Retina (tissue), 1 donor: ENCODE data around the gene ADARB2.
"Not testable (repeated sequence)": the region's sequence is repeated elsewhere in the genome, so short reads cannot be mapped to it uniquely, and the experiment has no call there.

ENCODE experiments used
- DNase-seq: peaks from one replicate; pipeline ENCODE4 v3.0.0-alpha.2; 2016

The ADARB2 gene

DNA sequence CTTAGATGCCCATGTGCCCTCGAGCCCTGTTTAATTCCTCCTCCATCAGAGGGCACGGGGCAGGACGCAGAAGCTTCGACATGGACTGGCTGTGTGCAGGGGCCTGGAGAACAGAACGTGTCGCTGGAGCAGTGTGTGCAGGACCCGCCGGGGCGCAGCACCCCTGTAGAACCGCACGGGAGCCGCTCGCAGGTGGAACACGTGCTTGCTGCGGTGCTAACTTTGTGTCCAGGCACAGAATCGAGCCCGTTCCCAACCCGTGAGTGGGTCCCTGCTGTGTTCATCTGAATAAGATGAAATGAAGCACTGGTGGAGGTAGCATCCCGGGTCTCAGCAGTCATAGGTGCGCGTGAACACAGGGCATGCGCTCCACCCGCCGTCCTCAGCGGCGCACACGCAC lies 564.2 kb downstream of the ADARB2 start:
- no peak for DNase-seq

DNA sequence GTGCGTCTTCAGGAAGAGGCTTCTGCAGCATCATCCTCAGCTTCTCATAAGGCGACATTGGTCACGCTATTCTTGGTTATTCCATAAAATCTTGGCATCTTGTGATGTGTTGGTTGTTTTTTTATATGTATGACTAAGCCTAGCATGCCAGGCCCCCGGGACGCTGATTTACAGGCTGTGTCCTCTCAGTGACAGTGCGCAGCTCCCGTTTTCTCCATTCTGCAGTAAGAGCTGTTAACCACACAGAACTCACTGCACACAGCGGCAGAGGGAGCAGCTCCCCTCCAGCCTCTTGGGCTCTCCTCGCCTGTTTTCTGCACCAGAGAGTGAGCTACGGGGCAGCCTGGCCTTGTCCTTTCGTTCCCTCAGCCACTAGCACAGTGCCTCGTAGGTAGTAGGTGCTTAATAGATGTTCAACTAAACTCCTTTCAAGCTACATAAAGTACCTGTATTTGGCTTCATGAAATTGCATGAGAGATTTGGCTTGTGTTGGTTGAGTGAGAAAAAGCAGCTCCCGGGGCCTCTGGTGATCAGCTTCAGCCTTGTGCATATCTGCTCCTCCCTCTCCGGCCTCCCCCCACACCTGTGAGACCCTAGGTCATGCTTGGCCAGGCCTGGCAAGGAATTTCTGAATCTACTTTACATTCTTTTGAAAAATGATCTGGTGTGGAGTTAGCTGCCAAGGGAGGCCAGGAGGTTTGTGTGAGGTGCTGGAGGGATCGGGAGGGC lies 564.9 kb downstream of the ADARB2 start:
- DNase-seq = no peak

- no peak for DNase-seq
These were observed 565.7 kb downstream of the ADARB2 start for GRCh38 chr10:1171586-1171985.

DNA sequence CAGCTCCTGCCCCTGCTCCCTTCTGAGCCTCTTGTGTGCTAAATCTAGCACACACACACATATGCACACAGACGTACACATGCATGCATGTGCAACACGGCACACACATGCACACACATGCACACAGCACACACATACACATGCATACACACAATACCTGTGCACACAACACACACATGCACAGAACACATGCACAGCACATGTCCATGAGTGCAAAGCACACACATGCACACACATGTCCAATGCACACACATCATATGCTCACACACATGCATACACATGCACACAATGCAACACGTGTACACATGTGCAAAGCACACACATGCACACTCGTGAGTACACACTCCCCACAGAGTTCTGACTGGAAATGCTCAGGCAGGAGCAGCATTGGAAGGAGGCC lies 566.1 kb downstream of the ADARB2 start:
- no peak for DNase-seq

DNA sequence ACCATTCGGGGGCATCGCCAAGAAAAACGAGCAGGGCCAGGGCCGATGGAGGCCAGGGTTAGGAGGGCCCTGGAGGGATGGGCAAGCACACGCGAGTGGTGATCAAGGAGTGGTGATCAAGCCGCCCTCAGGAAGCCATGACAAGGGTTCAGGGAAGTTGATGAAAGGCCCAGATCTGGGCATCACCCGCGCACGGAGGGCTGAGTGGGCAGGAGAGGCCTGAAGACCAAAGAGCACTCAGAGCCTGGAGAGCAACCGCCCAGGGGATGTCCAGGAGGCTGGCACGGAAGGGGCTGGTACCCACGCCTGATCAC lies 566.5 kb downstream of the ADARB2 start:
- no peak for DNase-seq

DNA sequence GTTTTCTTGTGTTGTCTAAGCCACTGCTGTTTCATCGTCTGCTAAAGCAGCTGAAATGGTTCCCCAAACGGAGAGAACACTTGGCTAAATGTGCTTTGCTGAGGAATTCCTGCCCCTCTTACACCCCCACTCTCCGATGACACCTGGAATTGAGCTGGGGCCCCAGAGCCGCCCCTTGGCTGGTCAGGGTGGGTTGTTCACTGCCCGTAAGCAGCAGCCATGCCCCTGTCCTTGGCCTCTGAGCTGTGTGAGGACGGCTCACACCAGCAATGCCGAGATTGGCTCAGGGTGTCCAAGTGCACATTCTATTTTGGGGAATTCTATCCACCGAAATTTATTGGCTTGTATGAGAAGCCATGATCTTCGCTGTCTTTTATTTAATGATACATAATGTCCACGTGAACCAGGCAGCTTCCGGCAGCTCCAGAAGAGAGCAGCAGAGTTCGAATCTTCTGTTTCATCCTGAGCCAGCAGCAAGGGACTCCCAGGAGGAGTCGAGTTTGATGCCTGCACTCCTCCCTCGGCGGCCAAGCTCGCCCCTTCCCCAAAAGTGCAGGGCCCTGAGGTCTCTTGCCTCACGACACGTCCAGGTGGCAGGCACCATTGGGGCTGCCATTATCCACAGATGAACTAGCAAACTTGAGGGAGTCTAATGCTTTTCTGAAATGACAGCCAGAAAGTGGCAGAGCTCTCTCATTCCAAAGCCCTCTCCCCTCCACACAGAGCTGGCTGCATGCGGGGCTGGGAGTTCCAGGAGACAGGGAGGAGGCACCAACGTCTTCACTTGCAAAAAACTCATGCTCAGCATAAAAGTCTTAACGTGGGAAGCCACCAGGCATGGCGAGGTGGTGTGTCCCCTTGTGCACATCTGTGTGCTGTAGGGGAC lies 567.1 kb downstream of the ADARB2 start:
- DNase-seq = no peak

DNA sequence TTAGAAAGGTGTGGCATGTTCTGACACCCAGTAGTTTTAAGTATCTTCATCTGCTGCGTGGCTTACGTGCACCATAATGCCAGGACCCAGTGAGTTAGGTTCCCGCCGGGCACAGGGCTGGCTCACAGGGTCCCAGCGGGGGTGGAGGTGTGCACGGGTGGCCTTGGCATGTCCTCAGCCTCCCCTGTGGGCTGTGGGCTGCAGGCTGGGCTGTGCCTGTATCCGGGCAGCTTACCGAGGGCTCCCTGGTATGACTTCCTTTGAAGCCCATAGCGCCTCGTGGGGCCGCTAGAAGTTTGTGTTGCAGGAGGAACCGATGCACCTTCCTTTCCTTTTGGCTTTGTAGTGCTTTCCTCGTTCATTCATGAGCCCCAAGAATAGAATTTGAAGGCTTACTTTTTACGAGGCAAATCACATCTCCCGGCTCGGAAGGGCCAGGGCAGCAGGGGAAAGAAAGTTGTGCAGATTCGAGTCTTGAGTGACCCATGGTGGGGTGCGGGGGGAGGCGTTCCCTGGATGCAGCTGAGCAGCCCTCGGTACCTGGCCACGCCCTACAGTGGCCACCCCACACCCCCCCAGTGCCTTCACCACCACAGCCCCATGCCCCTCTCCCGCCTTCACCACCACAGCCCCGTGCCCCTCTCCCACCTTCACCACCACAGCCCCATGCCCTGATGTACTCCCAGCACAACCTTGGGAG lies 568.0 kb downstream of the ADARB2 start:
- no peak for DNase-seq

DNA sequence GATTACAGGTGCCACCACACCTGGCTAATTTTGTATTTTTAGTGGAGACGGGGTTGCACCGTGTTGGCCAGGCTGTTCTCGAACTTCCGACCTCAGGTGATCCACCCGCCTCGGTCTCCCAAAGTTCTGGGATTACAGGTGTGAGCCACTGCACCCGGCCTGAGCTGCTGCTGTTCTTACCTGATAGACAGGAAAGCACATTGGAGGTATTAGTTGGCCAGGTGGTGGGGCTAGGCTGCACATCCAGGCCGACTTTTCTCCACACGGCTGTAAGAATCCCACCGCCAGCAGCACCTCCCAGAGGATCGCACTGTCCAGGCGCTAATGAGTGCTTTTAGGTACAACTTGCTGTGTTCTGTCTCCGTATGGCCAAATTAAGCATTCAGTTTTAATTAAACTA lies 568.6 kb downstream of the ADARB2 start:
- DNase-seq = no peak

DNA sequence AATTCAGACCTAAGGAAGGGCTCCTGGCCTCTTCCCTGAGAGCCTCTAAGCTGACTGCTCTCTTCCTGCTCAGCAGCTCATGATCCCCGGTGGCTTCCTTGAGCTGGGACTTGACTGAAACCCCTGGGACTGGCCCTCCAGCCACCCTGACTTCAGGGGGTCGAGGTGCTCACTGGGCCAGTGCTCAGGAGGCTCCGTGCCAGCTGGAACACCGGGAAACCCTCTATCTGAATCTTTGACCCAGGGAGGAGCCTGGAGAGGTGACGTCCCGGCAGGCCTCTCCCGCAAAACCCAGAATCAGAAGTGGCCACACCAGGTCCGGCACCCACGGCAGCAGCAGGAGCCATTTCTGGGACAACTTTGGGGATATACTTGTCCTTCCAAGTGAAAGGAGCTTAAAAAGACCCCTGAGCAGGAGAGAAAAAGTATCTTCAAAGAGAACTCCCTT lies 570.5 kb downstream of the ADARB2 start:
- no peak for DNase-seq

- no peak for DNase-seq
These were observed 571.1 kb downstream of the ADARB2 start for GRCh38 chr10:1166101-1166827.

DNA sequence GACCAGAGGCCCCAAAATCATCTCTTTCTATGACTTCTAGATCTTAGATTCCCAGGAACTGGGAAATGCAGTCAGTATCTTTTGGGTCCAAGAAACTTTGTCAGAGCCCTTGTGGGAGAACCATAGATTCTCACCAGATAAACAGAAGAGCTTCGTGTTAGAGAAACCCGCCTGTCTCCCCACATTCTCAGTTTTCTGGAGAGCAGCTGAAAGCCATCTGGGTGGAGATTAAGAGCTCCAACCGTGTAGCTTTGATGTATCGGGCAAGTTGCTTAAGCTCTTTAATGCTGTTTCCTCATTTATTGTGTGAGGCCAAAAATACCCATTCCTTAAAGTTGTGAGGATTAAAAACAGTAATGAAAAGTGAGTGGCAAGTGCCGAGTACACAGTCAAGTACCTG lies 573.5 kb downstream of the ADARB2 start:
- no peak for DNase-seq

DNA sequence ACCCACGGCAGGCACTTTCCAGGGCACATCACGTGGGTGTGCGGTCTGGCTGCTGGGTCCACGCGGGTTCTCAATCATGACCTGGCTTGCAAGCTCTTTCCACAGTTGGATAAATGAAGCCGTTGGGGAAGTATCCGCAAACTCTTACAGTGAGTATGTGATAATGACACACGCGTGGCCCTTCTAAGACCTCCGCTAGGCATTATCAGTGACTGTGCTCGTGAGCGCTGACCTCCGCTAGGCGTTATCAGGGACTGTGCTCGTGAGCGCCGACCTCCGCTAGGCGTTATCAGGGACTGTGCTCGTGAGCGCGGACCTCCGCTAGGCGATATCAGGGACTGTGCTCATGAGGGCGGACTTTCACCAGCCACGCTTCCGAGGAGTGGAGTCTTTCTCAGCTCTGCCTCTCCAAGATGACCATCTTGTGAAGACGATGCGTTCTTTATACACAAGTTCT lies 574.1 kb downstream of the ADARB2 start:
- DNase-seq = no peak

- DNase-seq = no peak
These were observed 574.7 kb downstream of the ADARB2 start for GRCh38 chr10:1162481-1163203.

DNA sequence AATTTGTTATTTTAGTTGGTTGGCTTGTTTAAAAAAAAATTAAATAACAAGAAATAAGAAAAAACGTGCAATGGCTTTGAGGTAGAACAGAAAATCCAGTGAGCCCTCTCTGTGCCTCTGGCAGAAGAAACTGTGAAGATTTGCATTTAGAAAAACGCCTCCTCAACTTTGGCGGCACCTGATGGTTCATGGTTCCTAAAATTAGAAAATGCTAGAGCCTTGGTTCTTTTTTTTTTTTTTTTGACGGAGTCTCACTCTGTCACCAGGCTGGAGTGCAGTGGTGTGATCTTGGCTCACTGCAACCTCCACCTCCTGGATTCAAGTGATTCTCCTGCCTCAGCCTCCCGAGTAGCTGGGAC lies 576.0 kb downstream of the ADARB2 start:
- not testable (repeated sequence) for DNase-seq

DNA sequence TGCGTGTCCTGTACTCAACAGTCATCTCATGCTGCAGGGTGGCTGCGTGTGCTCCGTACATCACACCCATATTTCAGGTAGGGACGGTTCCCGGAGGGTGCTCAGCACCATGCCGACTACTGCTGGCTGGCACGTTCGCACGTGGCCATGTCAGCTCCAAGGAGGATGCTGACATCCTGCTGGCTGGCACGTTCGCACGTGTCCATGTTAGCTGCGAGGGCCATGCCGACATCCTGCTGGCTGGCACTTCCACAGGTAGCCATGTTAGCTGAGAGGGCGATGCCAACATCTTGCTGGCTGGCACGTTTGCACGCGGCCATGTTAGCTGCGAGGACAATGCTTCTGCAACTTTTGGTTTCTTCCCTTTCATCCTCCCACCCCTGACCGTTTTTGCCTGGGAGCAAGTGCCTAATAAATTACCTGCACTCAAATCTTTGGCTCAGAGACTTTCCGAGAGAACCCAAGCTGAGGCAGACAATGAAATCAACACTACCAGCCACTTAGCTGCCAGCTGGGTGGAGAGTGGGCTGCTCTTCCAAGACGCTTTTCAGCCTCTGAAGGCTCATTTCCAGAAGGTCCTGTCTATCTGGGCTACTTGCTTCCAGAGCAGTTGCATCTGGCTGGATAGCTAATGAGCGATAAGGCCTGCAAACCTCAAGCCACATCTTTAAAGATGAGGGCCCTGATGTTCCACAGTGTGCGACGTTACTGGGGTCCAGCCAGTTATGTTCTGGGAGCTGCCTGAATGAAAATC lies 576.6 kb downstream of the ADARB2 start:
- DNase-seq = no peak

DNA sequence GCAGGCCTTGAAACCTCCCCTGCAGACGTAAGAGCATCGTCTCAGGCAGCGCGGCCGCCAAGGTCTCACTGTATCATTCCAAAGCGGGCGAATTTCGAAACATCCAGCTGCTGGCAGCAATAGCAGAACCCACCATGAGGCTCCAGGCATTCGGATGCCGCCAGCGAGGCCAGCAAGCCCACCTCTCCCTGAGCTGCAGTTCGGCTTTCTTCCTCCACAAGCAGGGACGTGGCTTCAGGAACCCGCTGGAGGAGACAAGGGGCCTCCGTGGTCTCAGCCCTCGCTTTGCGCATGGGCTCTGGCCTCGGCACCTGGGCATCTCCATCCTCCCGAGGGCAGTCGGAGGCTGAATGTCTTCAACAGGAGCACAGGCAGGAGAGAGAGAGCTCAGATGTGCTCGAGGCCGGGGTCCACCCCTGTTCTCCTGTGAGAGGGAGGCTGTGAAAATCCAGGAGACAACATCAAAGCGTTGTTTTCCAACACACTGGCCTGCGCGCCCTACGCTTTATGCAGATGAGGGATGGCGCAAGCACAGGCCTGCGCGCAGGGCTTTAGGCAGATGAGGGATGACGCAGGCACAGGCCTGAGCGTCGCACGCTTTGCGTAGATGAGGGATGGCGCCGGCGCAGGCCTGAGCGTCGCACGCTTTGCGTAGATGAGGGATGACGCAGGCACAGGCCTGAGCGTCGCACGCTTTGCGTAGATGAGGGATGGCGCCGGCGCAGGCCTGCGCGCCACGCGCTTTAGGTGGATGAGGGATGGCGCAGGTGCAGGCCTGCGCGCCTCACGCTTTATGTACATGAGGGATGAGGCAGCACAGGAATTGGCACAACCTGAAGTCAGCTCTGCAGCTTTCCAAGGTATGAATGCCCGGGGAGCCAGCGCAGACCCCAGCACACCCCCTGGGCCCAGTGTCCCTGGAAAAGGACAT lies 577.9 kb downstream of the ADARB2 start:
- no peak for DNase-seq

GRCh38 chr10:1158536-1158935 lies 578.8 kb downstream of the ADARB2 start:
- not testable (repeated sequence) for DNase-seq

DNA sequence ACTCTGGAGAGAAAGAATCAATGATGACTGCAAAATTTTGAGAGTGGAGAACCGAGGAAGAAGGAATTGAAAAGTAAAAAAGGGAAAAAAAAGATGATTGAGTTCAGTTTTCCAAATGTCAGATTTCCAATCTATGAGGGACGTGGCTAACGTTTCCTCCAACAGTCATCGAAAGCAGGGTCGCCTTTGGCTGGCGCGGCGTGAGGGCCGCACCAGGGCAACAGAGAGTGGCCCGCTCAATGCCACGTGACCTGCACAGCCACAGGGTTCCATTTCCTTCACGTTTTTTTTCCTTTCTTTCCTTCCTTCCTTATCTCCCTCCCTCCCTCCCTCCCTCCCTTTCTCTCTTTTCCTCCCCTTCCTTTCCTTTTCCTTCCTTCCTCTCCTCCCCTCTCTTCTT lies 579.3 kb downstream of the ADARB2 start:
- DNase-seq = no peak

DNA sequence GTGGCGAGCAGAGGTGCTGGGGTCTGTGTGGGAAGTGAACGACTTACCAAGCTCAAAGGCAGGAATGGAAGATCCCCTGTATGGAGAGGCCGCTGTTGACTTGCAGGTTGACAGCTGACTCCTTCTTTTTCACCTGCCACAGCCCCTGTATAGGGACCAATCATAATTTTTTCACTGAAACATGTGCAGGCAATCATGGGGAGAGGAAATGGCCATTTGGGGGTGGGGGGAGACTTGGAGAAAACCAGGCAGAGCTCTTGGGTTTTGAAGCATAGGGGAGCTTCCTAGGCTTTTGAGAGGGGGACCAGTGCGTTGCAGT lies 579.8 kb downstream of the ADARB2 start:
- DNase-seq = no peak

GRCh38 chr10:1156921-1157614 lies 580.3 kb downstream of the ADARB2 start:
- DNase-seq = no peak
